ENCODE measurements around the gene TUBG2.
A peak's percentile ranks its signal among the peaks of the same experiment; 100 is the strongest.

Gene TUBG2

DNA sequence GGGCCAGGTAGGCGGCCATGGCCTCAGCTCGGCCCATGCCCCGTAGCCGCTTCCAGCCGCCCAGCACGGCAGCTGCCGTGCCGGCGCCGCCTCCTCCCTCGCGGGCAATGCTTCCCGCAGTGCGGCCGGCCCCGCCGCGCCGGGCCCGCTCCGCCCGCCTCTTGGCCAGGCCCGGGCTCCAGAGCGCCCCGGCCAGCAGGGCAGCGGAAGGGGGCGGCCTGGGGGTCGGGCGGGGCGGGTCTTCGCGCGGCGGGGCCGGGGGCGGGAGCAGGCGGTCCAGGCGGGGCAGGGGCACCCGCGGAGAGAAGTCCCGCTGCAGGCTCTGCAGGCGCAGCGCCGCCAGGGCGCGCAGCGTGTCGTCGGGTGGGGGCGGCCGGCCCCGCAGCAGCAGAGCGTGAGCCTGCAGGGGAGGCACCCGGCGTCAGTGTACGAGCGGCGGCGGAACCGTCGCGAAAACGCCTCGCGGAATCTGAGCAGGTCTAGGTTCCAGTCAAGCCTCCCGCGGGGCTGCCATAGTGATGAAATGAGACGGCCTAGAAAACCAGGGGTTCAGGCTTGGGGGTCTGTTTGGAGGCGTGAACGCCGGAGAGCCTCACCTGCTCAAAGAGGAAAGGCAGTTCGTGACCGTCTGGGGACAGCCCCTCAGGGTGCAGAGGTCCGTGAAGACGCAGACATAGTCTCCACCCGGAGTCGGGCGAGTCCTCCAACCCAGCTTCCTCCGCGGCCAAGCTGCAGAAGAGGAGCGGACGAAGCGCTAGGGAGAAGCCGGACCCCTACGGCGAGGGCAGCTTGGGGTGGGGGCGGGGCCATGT is 11.1 kb downstream of the TUBG2 start:
- H3K27me3 Mint-ChIP-seq = peaks cover 54% of the 10 kb centered on the region
- H3K4me3 Mint-ChIP-seq = peak overlapping the region; percentile 63
- peaks cover 25% of the 10 kb centered on the region for H3K4me1 Mint-ChIP-seq (ENCODE audit: low read depth)
- no peak overlapping the region for H3K27ac Mint-ChIP-seq
- no peaks in the 10 kb centered on the region for H3K9me3 Mint-ChIP-seq
- DNase-seq = peak; percentile 68
- H3K36me3 Mint-ChIP-seq (ENCODE audit: low read depth) = peaks cover 18% of the 10 kb centered on the region

GRCh38 chr17:42670789-42671657 is 11.9 kb downstream of the TUBG2 start:
- Mint-ChIP-seq H3K27me3 (peaks cover 59% of the 10 kb centered on the region), H3K4me3 (peak overlapping the region; percentile 63), H3K9me3 (no peaks in the 10 kb centered on the region), H3K36me3 (ENCODE audit: low read depth) (peaks cover 9% of the 10 kb centered on the region), H3K27ac (no peak overlapping the region), H3K4me1 (ENCODE audit: low read depth) (peaks cover 27% of the 10 kb centered on the region)
- no peak for DNase-seq

- Mint-ChIP-seq H3K27me3 (peaks cover 66% of the 10 kb centered on the region), H3K36me3 (ENCODE audit: low read depth) (peaks cover under 1% of the 10 kb centered on the region), H3K4me1 (ENCODE audit: low read depth) (peaks cover 34% of the 10 kb centered on the region), H3K9me3 (no peaks in the 10 kb centered on the region), H3K4me3 (no peak overlapping the region), H3K27ac (no peak overlapping the region)
- DNase-seq = no peak
Measured at GRCh38 chr17:42672038-42672437, 13.0 kb downstream of the TUBG2 start.

GRCh38 chr17:42673266-42673884 is 14.3 kb downstream of the TUBG2 start:
- Mint-ChIP-seq H3K36me3 (ENCODE audit: low read depth) (no peaks in the 10 kb centered on the region), H3K9me3 (no peaks in the 10 kb centered on the region), H3K27me3 (peaks cover 67% of the 10 kb centered on the region), H3K4me1 (ENCODE audit: low read depth) (peaks cover 43% of the 10 kb centered on the region), H3K4me3 (no peak overlapping the region), H3K27ac (no peak overlapping the region)
- DNase-seq = no peak

- Mint-ChIP-seq H3K36me3 (ENCODE audit: low read depth) (no peaks in the 10 kb centered on the region), H3K27ac (no peak overlapping the region), H3K4me3 (no peak overlapping the region), H3K4me1 (ENCODE audit: low read depth) (peaks cover 50% of the 10 kb centered on the region), H3K27me3 (peaks cover 61% of the 10 kb centered on the region), H3K9me3 (no peaks in the 10 kb centered on the region)
- DNase-seq = peak; percentile 52
Measured at GRCh38 chr17:42673885-42674754, 15.0 kb downstream of the TUBG2 start.

- no peak for DNase-seq
- Mint-ChIP-seq H3K9me3 (no peaks in the 10 kb centered on the region), H3K27me3 (peaks cover 56% of the 10 kb centered on the region), H3K27ac (no peak overlapping the region), H3K4me3 (no peak overlapping the region), H3K36me3 (ENCODE audit: low read depth) (no peaks in the 10 kb centered on the region), H3K4me1 (ENCODE audit: low read depth) (peaks cover 55% of the 10 kb centered on the region)
Measured at GRCh38 chr17:42674755-42675347, 15.8 kb downstream of the TUBG2 start.

DNA sequence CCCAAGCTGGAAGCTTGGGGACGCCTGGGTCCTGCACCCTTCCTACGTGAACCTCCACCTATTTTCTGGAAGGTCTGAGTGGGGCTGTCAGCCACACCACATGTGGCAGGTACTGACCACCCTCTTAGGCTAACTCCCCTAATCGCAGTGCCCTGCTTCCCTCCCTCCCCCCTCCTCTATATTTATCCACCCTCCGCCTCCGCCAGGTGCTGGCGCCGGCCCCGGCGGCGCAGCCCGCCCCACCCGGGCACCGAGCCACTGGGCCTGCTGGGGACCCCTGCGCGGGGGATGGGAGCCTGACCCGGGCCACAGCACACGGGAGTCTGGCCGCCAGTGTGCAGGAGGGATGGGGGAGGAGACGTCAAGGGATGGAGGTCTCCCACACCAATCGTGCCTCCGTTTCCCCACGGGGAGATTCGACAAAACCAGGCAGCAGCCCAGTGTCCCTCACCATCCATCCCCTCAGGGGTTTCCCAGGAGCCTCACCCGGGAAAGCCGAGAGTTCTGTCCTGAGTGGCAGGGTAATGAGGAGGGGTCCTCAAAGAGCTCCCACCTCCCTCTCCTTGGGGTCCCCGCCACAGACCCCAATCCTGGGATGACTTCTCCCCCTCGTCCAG is 16.4 kb downstream of the TUBG2 start:
- peaks cover 59% of the 10 kb centered on the region for H3K4me1 Mint-ChIP-seq (ENCODE audit: low read depth)
- no peak for DNase-seq
- no peak overlapping the region for H3K27ac Mint-ChIP-seq
- H3K27me3 Mint-ChIP-seq = peaks cover 56% of the 10 kb centered on the region
- H3K36me3 Mint-ChIP-seq (ENCODE audit: low read depth) = no peaks in the 10 kb centered on the region
- no peak overlapping the region for H3K4me3 Mint-ChIP-seq
- no peaks in the 10 kb centered on the region for H3K9me3 Mint-ChIP-seq

DNA sequence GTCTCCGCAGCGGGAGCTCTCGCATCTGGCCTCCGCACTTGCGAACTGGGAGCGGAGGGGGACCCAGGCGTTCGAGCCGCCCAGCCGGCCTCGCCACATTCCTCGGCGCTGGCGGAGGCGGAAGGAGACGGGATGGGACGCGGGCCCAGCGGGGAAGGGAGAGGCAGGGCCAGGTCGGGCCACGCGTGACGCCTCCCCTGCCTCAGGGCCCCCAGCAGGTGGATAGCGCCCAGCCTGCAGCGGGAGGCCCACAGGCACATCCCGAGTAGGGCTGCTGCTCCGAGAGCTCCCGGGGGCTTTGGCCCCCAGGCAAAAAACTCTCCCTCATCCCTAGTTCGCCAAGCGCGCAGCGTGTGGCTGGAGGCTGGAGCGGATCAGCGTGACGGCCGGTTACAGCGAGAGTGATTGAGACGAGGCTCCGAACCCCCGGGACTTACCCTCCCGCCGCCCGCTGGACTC is 16.9 kb downstream of the TUBG2 start:
- Mint-ChIP-seq H3K4me1 (ENCODE audit: low read depth) (peaks cover 56% of the 10 kb centered on the region), H3K9me3 (no peaks in the 10 kb centered on the region), H3K4me3 (peak overlapping the region; percentile 75), H3K27me3 (peaks cover 54% of the 10 kb centered on the region), H3K36me3 (ENCODE audit: low read depth) (no peaks in the 10 kb centered on the region), H3K27ac (no peak overlapping the region)
- DNase-seq = peak; percentile 57

GRCh38 chr17:42676424-42677011 is 17.4 kb downstream of the TUBG2 start, which contains the start of gene PLEKHH3:
PLEKHH3 (minus strand) TSS chr17:42676994; CDS start chr17:42676563, 431 bp downstream.
- H3K27me3 Mint-ChIP-seq = peaks cover 54% of the 10 kb centered on the region
- H3K4me1 Mint-ChIP-seq (ENCODE audit: low read depth) = peaks cover 56% of the 10 kb centered on the region
- DNase-seq = no peak

GRCh38 chr17:42677012-42677857 is 18.2 kb downstream of the TUBG2 start:
- Mint-ChIP-seq H3K27ac (peak overlapping the region; percentile 85), H3K4me3 (peak overlapping the region; percentile 75), H3K36me3 (ENCODE audit: low read depth) (no peaks in the 10 kb centered on the region), H3K27me3 (peaks cover 56% of the 10 kb centered on the region), H3K4me1 (ENCODE audit: low read depth) (peaks cover 60% of the 10 kb centered on the region), H3K9me3 (no peaks in the 10 kb centered on the region)
- DNase-seq = peak; percentile 99

More at GRCh38 chr17:42676424-42677011, 17.4 kb downstream of the TUBG2 start, which contains the start of gene PLEKHH3:
- Mint-ChIP-seq H3K9me3 (no peaks in the 10 kb centered on the region), H3K27ac (peak within 1 kb of the TSS; percentile 85), H3K4me3 (peak within 1 kb of the TSS; percentile 75), H3K36me3 (ENCODE audit: low read depth) (no peaks in the 10 kb centered on the region)

GRCh38 chr17:42677921-42678781 is 19.1 kb downstream of the TUBG2 start:
- Mint-ChIP-seq H3K4me1 (ENCODE audit: low read depth) (peaks cover 66% of the 10 kb centered on the region), H3K36me3 (ENCODE audit: low read depth) (no peaks in the 10 kb centered on the region), H3K4me3 (peak overlapping the region; percentile 75), H3K27me3 (peaks cover 56% of the 10 kb centered on the region), H3K9me3 (no peaks in the 10 kb centered on the region), H3K27ac (peak overlapping the region; percentile 85)
- peak; percentile 91 for DNase-seq
